ENCODE data around the gene HOXB9. TPM values are rescaled to one million over a fixed set of nuclear protein-coding genes. Genes with fewer than 3 reads are reported as not detected.

HOXB9 gene
- total RNA-seq, 2 experiments from 2014 or later: not detected

DNA sequence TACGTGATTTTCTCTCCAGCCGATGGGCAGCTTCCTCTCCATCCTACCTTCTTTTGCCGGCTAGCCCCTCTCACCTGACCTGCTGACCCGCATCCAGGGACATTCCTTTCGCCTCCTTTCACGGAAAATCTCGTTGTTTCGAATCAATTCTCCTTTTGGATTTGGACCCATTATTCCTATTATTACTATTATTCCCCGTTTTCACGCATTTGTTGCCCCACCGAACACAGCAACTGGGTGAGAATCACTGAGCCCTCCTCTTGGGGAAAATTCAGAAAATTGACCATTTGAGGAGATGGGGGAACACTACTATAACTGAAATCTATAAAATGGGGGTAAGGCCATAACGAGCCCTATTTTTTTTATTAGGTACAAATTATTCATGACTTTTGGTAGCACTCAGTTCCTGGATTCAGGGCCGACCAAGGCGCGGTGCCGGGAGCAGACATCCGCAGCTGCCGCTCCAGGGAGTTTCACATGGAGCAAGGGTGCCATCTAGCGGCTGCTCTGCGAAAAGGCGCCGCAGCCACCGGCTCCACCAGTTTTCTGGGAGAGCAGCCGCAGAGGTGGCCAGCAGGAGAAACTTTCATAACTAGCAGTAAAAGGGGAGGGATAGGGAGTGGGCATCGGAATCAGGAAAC lies 7.8 kb downstream of the HOXB9 start:
- TF ChIP-seq, protein P1, sequence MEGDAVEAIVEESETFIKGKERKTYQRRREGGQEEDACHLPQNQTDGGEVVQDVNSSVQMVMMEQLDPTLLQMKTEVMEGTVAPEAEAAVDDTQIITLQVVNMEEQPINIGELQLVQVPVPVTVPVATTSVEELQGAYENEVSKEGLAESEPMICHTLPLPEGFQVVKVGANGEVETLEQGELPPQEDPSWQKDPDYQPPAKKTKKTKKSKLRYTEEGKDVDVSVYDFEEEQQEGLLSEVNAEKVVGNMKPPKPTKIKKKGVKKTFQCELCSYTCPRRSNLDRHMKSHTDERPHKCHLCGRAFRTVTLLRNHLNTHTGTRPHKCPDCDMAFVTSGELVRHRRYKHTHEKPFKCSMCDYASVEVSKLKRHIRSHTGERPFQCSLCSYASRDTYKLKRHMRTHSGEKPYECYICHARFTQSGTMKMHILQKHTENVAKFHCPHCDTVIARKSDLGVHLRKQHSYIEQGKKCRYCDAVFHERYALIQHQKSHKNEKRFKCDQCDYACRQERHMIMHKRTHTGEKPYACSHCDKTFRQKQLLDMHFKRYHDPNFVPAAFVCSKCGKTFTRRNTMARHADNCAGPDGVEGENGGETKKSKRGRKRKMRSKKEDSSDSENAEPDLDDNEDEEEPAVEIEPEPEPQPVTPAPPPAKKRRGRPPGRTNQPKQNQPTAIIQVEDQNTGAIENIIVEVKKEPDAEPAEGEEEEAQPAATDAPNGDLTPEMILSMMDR (conservative IDR thresholded peaks at IDR 0.05; ENCODE audit: low read length): peak; percentile 99
- no peak for TF ChIP-seq EZH2phosphoT487 (IDR thresholded peaks at IDR 0.05; ENCODE audit: borderline replicate concordance, low read depth, low read length)
- Histone ChIP-seq H3K9me3 (ENCODE audit: low read length) (no peaks in the 10 kb centered on the region), H2AFZ (ENCODE audit: low read length) (no peak overlapping the region), H3K4me3 (ENCODE audit: low read depth, low read length, poor library complexity, severe bottlenecking) (no peak overlapping the region), H3K79me2 (ENCODE audit: insufficient read depth, low read depth, low read length) (no peaks in the 10 kb centered on the region), H3K36me3 (ENCODE audit: insufficient read depth, low read length) (no peaks in the 10 kb centered on the region), H4K20me1 (ENCODE audit: insufficient read depth, low read length) (no peaks in the 10 kb centered on the region), H3K4me1 (ENCODE audit: insufficient read depth, low read length, poor library complexity, severe bottlenecking) (no peaks in the 10 kb centered on the region), H3K9me2 (ENCODE audit: insufficient read depth, low read length) (no peaks in the 10 kb centered on the region), H3K27ac (ENCODE audit: low read depth, low read length, poor library complexity, severe bottlenecking) (no peak overlapping the region), H3K4me2 (ENCODE audit: low read length) (no peak overlapping the region)
- no TSS peak for BruUV-seq (replicated peaks)
- intact Hi-C loops (cut with micrococcal nuclease; ENCODE audit: unreplicated experiment): loop anchor here (1.0 to 5.0 kb wide), 2 partner anchors 311 to 591 kb away; no protein-coding TSS in a partner anchor
- POLR2A ChIA-PET: no interaction called here
- DNase-seq (ENCODE audit: low spot score): peak; percentile 76
- CTCF ChIA-PET (ENCODE audit: unreplicated experiment): no interaction called here

DNA sequence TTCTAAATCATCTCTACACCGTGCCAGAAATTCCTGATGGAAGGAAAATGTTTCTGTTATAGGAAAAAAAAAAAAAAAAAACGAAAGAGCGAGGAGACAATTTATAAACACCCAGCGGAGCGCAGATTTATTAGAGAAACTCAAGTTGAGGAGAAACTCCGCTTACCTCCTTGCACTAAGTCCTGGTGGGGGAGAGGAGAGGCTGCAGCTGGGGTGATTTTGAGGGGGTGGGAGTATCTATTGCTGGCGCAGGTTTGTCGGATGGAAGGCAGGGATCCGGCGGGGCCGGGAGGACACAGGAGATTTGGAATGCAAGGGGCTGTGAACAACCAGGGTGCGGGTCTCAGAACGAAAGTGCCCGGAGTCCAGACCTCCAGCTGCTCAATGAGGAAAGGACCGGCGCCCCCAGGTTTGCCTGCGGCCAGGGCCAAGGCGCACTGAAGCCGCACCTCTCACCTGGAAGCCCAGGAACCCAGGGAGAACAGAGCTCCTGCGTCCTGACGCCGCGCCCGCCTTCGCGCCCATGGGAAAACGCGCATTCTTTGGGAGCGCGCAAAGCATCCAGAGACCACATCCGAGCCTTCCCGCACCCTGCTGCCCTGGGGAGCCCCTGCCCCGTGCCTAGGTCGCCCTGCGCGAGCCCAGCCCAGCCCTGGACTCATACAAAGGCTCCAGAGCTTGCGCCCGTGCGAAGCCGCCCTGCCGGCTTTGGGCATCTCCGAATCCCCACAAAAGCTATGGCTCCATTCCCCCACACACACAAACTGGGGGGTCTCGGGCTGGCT lies 8.5 kb downstream of the HOXB9 start:
- POLR2A ChIA-PET: no interaction called here
- BruUV-seq (replicated peaks): no TSS peak
- no peaks in the 10 kb centered on the region for H3K79me2 ChIP-seq (ENCODE audit: insufficient read depth, low read depth, low read length)
- no peaks in the 10 kb centered on the region for H4K20me1 ChIP-seq (ENCODE audit: insufficient read depth, low read length)
- peaks cover 1% of the 10 kb centered on the region for H3K4me1 ChIP-seq (ENCODE audit: insufficient read depth, low read length, poor library complexity, severe bottlenecking)
- no peaks in the 10 kb centered on the region for H3K9me2 ChIP-seq (ENCODE audit: insufficient read depth, low read length)
- CTCF ChIA-PET (ENCODE audit: unreplicated experiment): no interaction called here
- H3K27ac ChIP-seq (ENCODE audit: low read depth, low read length, poor library complexity, severe bottlenecking): no peak overlapping the region
- H3K36me3 ChIP-seq (ENCODE audit: insufficient read depth, low read length): no peaks in the 10 kb centered on the region
- TF ChIP-seq, protein P1 (conservative IDR thresholded peaks at IDR 0.05; ENCODE audit: low read length): no peak
- TF ChIP-seq EZH2phosphoT487 (IDR thresholded peaks at IDR 0.05; ENCODE audit: borderline replicate concordance, low read depth, low read length): no peak
- H2AFZ ChIP-seq (ENCODE audit: low read length): no peak overlapping the region
- no peak overlapping the region for H3K4me2 ChIP-seq (ENCODE audit: low read length)
- intact Hi-C loops (cut with micrococcal nuclease; ENCODE audit: unreplicated experiment): loop anchor here (1.0 to 5.0 kb wide), 2 partner anchors 310 to 590 kb away; no protein-coding TSS in a partner anchor
- DNase-seq (ENCODE audit: low spot score): no peak
- no peak overlapping the region for H3K4me3 ChIP-seq (ENCODE audit: low read depth, low read length, poor library complexity, severe bottlenecking)
- no peaks in the 10 kb centered on the region for H3K9me3 ChIP-seq (ENCODE audit: low read length)
